ENCODE measurements around the gene MTERF2. TPM values are rescaled to one million over a fixed set of nuclear protein-coding genes. Genes with fewer than 3 reads are reported as not detected.

The MTERF2 gene
- total RNA-seq: 10 to 100 TPM in 3 of 4 donors, 1 to 10 TPM in 1; 5.0 to 24.6 (median 13.7) TPM

GRCh38 chr12:106986625-106987389 lies at the start of gene MTERF2:
Gene MTERF2, minus strand, starts transcription at chr12:106987146. Its CDS starts 8,432 bp downstream, at chr12:106978714.
- peaks cover 0 to 19% of the 10 kb centered on the region in 2 donors for H3K36me3 ChIP-seq
- no peaks in the 10 kb centered on the region for H3K27me3 ChIP-seq
- in situ Hi-C loops (cut with MboI; ENCODE audit: low sequenced_read_pairs in 4 of 4) (loop anchor here in 1 of 4 donors (25.0 kb wide), 1 partner anchor 100 kb away; the partner anchor contains the start of gene CRY1), intact Hi-C loops (cut with DNase I; ENCODE audit: low total_unique reads) (loop anchor here (1.0 kb wide), 3 partner anchors 32 to 105 kb away; partner anchors contain the start of gene TMEM263)
- no peaks in the 10 kb centered on the region for H3K9me3 ChIP-seq
- ATAC-seq (peak; percentile 96 to 97), DNase-seq (peak; percentile 95)
- TF ChIP-seq CTCF (IDR thresholded peaks at IDR 0.05 in 4 of 5, conservative IDR thresholded peaks at IDR 0.05 in 1 of 5) (no peak), POLR2A (IDR thresholded peaks at IDR 0.05) (peak; percentile 77 to 86)
- H3K4me3 ChIP-seq: peak within 1 kb of the TSS; percentile 69 to 90 (median 74)
- H3K27ac ChIP-seq: peak within 1 kb of the TSS; percentile 87 to 98 (median 93)
- peaks cover 17 to 18% of the 10 kb centered on the region in 2 donors for H3K4me1 ChIP-seq

- intact Hi-C loops (cut with DNase I; ENCODE audit: low total_unique reads): no loop called here
Measured at GRCh38 chr12:107035733-107036132, 48.8 kb upstream of the MTERF2 start.

GRCh38 chr12:107033758-107034739 lies 47.1 kb upstream of the MTERF2 start:
- Histone ChIP-seq H3K27me3 (no peaks in the 10 kb centered on the region), H3K9me3 (no peaks in the 10 kb centered on the region), H3K4me1 (peaks cover 31 to 38% of the 10 kb centered on the region in 2 donors), H3K27ac (no peak overlapping the region), H3K4me3 (no peak overlapping the region), H3K36me3 (no peaks in the 10 kb centered on the region)
- intact Hi-C loops (cut with DNase I; ENCODE audit: low total_unique reads): no loop called here
- DNase-seq (no peak), ATAC-seq (no peak)
- in situ Hi-C loops (cut with MboI; ENCODE audit: low sequenced_read_pairs in 4 of 4): no loop called here
- no peak for TF ChIP-seq POLR2A (IDR thresholded peaks at IDR 0.05)
- TF ChIP-seq CTCF (IDR thresholded peaks at IDR 0.05 in 4 of 5, conservative IDR thresholded peaks at IDR 0.05 in 1 of 5): no peak

More at GRCh38 chr12:107035733-107036132, 48.8 kb upstream of the MTERF2 start:
- in situ Hi-C loops (cut with MboI; ENCODE audit: low sequenced_read_pairs in 4 of 4): no loop called here
- no peaks in the 10 kb centered on the region for H3K36me3 ChIP-seq
- H3K9me3 ChIP-seq: no peaks in the 10 kb centered on the region
- no peak overlapping the region for H3K4me3 ChIP-seq
- no peaks in the 10 kb centered on the region for H3K27me3 ChIP-seq
- peaks cover 22 to 25% of the 10 kb centered on the region in 2 donors for H3K4me1 ChIP-seq
- ATAC-seq: no peak
- no peak for TF ChIP-seq CTCF (IDR thresholded peaks at IDR 0.05 in 4 of 5, conservative IDR thresholded peaks at IDR 0.05 in 1 of 5)
- DNase-seq: no peak
- no peak overlapping the region for H3K27ac ChIP-seq

GRCh38 chr12:107032266-107032665 lies 45.3 kb upstream of the MTERF2 start:
- H3K4me3 ChIP-seq: no peak overlapping the region
- H3K36me3 ChIP-seq: no peaks in the 10 kb centered on the region
- intact Hi-C loops (cut with DNase I; ENCODE audit: low total_unique reads): no loop called here
- no peaks in the 10 kb centered on the region for H3K9me3 ChIP-seq
- TF ChIP-seq POLR2A (IDR thresholded peaks at IDR 0.05) (no peak), CTCF (IDR thresholded peaks at IDR 0.05 in 4 of 5, conservative IDR thresholded peaks at IDR 0.05 in 1 of 5) (no peak)
- DNase-seq (no peak), ATAC-seq (no peak)
- in situ Hi-C loops (cut with MboI; ENCODE audit: low sequenced_read_pairs in 4 of 4): no loop called here
- no peaks in the 10 kb centered on the region for H3K27me3 ChIP-seq
- H3K4me1 ChIP-seq: peaks cover 46 to 56% of the 10 kb centered on the region in 2 donors
- H3K27ac ChIP-seq: no peak overlapping the region
